Stimulated activated CD4-positive, alpha-beta T cell treated with anti-CD3 and anti-CD28 coated beads, TNF-alpha, amount 100 ng/mL, for 1 hour (primary cell): ENCODE measurements around the gene TSPAN17.
A peak's percentile ranks its signal among the peaks of the same experiment; 100 is the strongest.

ENCODE experiments used
- DNase-seq, 3 donors: peaks; one replicate each; pipeline ENCODE4 v3.0.0-alpha.2; 2020; ENCODE audit warnings: low read depth in 3 of 3, low spot score in 1 of 3

Gene TSPAN17

GRCh38 chr5:176658817-176659511 lies 11.7 kb downstream of the TSPAN17 start:
- DNase-seq: no peak

GRCh38 chr5:176659512-176659839 lies 12.2 kb downstream of the TSPAN17 start:
- no peak for DNase-seq

GRCh38 chr5:176659860-176660461 lies 12.7 kb downstream of the TSPAN17 start:
- DNase-seq: no peak

GRCh38 chr5:176660530-176660859 lies 13.2 kb downstream of the TSPAN17 start:
- DNase-seq: no peak

GRCh38 chr5:176660860-176661641 lies 13.8 kb downstream of the TSPAN17 start:
- peak; percentile 56 to 78 (median 58) for DNase-seq

- DNase-seq: no peak
These were observed 14.4 kb downstream of the TSPAN17 start for GRCh38 chr5:176661676-176662075.

- no peak for DNase-seq
These were observed 15.4 kb downstream of the TSPAN17 start for GRCh38 chr5:176662371-176663333.

GRCh38 chr5:176663566-176663965 lies 16.3 kb downstream of the TSPAN17 start:
- DNase-seq: no peak

GRCh38 chr5:176664479-176664878 lies 17.2 kb downstream of the TSPAN17 start:
- DNase-seq: no peak

- no peak for DNase-seq
These were observed 17.6 kb downstream of the TSPAN17 start for GRCh38 chr5:176664886-176665285.

GRCh38 chr5:176665517-176665916 lies 18.2 kb downstream of the TSPAN17 start:
- no peak for DNase-seq

GRCh38 chr5:176667637-176668036 lies 20.4 kb downstream of the TSPAN17 start:
- DNase-seq: no peak

GRCh38 chr5:176670449-176670848 lies 23.2 kb downstream of the TSPAN17 start:
- DNase-seq: no peak

GRCh38 chr5:176671399-176671798 lies 24.1 kb downstream of the TSPAN17 start:
- no peak for DNase-seq

GRCh38 chr5:176671890-176672747 lies 24.8 kb downstream of the TSPAN17 start:
- DNase-seq: no peak

- no peak for DNase-seq
These were observed 26.6 kb downstream of the TSPAN17 start for GRCh38 chr5:176673651-176674583.

- DNase-seq: no peak
These were observed 27.5 kb downstream of the TSPAN17 start for GRCh38 chr5:176674799-176675198.

GRCh38 chr5:176675676-176676360 lies 28.5 kb downstream of the TSPAN17 start:
- DNase-seq: no peak

GRCh38 chr5:176676361-176676824 lies 29.1 kb downstream of the TSPAN17 start:
- DNase-seq: no peak
